ENCODE measurements around the gene RTTN.
"Not testable (repeated sequence)": the region's sequence is repeated elsewhere in the genome, so short reads cannot be mapped to it uniquely, and the experiment has no call there.

The RTTN gene

DNA sequence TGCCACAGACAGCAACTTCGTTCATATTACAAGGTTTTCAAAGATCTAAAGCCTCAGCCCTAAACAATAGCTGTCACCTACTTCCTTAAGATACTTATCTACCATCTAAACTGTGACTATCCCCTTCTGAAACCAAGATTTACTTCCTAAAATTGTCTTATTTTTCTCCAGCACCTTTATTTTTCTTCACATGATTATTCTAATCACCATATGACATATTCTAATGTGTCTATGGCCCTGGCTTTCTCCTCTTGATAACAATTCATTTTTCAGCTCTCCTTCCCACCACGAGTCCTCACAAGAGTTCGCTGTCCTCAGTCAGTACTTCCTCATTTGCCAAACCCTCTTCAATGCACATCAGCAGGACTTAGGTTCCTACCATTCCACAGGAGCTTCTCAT, 53.9 kb downstream of the RTTN start:
- DNase-seq, result no peak

DNA sequence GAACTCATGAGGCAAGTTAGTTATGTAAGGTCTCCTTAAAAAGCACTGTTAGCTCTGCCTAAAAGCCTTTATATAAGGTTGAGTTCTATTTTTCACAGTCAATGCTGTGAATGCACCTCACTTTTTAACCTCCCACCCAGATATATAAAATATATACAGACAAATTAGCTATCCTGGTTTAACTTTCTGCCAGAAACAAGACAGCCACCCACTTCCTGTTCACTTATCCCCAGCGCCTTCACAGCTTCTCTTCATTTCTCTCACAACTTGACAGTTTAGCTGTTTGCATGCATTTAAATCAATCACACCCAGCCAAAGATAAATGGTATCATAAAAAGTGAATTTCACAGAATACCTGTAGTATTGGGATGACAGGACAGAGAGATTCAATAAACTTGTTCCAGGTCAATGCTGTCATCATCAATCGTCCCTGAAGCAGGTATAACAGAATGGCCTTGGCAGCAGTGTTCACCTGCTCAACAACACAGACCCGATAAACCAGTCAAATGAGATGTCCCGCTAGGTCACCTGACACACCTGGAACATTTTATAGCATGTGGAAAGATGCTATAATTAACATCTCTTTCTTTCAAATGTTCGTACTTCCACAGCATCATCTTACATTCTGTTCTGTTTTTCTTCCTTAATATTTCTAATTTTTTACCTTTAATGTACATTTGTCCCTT, 55.7 kb downstream of the RTTN start:
- DNase-seq, result no peak

DNA sequence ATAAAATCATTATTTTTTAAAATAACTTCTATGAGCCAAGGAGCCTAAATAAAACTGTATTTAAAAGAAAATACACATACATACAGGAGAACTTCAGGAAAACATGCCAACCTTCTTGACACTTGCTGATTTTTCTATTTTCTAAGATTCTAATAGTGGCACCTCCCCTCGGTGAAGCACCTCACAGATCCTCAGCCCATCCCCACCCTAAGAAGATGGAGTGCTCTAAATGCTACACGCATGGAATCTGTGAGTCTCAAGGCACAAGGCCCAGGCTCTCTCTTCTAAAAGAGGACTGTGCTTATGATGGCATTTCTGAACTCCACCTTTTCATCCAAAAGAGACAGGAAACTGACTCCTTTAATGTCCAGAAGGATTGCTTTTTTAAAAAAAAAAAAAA, 56.3 kb downstream of the RTTN start:
- no peak for DNase-seq

DNA sequence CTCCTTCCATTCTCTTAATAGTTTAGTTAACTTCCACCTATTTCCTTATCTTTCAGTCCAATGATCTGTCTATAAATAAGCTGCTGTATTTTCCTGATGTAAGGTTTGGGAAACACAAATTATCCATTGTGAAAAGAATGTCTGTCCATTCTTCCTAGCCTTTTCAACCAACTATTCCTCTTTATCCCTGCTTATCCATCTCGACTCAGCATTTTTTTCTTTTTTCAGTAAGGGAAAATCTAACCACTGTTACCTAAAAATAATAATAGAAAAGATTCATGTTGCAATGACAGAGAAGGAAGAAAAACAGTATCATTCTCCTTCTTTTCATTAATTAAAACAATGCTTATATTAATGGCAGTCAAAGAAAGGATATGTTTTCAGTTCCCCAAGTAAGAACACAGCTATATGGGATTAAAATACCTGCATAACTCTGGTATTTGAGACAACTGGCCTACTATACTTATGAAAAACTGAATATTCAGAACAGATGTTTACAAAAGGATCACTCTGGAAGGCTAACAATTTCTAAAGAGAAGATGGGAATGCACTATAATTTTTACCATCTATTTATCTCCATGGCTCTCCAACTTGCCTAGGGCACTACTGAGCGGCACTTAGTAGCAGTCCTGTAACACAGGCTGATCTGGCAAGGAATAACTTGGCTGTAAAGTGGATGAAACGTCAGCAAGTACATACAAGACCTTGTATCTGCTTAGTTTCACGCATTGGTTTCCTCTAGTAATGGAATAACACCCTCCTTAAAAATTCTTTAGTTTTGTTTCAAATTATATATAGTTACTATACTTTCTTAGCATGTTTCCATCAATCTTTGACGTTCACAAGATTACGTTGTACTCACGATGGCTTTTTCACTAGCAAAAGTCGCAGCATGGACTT, 57.2 kb downstream of the RTTN start:
- no peak for DNase-seq

DNA sequence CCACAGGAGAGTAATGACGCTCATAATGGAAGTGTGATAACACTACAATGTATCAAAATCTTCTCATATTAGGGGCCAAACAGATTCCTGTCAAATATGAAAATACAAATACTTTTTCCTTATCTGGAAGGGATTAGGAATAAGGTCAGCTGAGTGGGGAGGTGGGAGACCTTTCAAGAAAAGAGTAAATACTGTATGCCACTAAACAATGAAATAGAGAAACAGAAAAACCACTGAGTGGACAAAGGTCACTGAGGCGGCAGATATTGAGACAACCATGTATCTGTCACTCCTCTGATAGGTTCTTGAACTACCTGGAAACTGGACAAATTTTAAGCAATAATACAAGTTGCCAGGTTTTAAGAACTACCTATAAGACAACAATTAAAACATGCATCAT, 59.3 kb downstream of the RTTN start:
- DNase-seq, result no peak

DNA sequence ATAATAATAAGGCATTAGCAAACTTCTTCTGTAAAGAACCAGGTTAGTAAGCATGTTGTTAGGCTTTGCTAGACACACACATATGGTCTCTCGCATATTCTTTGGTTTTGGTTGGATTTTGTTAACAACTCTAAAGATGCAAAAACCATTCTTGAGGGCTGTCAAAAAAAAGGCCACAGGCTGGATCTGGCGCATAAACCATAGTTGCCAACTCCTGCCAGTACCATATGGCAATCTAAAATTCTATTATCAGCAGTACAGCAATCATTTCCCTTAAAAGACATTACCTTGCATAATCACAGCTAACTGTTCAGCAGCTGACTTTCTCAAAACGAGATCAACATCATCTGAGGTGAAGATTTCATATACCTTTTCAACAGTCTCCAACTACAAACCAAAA, 63.5 kb downstream of the RTTN start:
- DNase-seq, result no peak

DNA sequence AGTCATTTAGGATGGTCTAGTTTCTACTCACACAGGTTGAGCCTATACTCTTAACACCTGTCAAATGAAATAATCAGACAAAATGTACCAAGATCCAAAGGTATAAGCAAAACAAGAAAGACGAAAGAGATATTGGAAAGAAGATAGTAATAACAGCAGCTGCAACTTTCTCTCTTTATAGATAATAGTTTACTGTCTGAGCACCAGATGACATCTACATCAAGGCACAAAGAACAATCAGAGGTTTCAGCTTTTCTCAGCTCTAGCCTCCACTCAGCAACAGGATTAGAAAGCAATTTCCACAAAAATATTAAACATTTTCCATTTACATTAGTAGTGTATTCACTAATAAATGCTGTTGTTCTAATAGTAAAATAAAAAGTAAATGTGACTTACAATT, 66.3 kb downstream of the RTTN start:
- no peak for DNase-seq

DNA sequence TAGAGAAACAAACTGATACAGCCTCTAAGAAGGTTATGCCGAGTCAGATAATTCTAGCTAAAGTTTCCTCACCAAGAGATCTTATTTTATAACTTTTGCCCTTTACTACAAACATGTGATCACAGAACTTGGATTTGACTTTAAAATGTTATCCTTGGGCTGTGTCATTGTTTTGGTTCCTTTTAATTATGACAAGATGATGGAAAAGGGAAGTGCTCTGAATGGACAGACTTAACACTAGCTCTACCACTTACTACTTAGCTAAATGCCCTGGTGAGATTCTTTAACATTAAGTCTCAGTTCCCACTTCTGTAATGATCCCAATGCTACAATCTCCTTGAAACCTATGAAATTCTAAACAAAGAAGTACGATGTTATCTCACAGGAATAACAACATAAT, 69.9 kb downstream of the RTTN start:
- no peak for DNase-seq

DNA sequence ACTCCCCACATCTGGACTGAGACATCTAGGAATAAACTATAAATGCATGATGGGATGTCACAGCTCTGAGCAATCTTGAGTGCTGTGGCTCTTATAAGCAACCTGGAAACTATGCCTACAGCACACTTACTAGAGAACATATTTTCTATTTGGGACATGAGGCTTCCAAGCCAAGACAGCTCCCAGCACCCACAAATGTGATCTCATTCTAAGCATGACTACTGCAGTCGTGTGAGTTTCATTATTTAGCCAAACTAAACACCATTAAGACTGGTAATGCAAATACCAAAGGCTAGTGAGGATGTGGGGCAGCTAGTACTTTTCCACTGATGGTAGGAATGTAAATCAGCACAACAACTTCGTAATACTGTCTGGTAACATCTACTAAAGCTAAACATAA, 72.5 kb downstream of the RTTN start:
- no peak for DNase-seq

DNA sequence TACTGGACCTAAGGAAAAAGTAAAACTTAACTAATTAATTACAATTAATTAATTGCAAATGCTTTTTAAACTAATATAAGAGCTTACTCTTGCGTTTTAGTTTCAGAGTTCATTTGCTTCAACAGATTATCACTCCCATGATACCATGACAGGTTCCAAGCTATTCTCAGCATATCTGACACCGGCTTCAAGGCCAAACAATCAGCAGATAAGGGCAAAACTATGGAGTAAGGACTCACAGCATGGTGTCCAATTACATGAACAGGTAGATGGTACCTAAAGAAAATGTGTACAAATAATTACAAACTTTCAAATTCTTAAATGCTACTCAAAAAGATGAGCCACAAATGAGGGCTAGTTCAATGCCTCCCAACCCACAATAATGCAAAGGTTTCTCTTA, 77.2 kb downstream of the RTTN start:
- DNase-seq, result no peak

DNA sequence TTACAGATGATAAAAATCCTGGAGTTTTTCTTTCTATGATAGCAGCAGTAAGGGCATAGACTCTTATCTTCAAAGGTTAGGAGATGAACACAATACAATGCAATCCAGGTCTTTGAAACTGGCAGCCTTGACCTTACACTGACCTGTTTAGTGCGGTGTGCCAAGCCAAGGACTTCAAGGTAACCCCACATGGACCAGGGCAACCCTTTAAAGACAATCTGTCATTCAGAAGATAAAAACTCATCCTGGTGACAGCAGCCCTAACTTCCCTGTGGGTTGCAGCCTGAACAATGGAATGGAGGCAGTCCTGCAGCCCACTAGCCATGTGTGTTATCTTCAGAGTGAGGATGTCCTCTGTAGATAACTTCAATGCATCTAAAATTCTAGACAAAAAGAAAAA, 78.1 kb downstream of the RTTN start:
- DNase-seq, result no peak

DNA sequence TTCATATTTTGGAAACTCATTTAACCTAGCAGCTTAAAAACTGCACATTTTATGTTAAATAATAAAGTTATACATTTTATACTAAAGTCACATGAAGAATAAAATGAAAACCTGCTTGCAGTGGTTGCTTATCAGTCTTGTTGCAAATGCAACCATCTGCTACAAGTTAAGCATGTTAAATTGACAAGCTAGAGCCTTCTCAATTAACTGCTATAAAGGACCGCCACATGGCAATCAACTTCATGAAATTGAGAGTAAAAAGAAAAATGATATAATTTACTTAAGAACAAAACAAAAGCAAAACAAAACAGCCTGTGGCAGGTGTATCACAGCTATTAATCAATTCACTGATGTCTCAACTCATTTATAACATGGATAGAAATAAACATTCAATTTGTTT, 78.7 kb downstream of the RTTN start:
- no peak for DNase-seq

DNA sequence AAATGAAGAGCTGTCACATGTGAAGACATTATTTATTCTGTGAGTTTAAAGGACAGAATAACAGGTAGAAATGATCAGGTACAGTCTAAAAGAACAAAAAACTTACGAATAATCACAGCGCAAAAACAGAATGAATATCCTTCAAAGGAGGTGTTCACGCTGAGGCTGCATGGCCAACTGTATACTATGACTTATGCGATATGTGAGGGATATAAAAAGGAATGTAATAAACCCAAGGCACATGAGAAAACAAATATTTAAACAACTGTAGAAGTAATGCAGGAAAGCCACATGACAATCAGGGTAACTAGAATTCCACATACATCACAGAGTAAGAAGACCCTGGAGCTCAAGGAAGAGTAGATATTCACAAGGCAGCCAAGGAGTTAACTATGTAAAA, 81.3 kb downstream of the RTTN start:
- no peak for DNase-seq

DNA sequence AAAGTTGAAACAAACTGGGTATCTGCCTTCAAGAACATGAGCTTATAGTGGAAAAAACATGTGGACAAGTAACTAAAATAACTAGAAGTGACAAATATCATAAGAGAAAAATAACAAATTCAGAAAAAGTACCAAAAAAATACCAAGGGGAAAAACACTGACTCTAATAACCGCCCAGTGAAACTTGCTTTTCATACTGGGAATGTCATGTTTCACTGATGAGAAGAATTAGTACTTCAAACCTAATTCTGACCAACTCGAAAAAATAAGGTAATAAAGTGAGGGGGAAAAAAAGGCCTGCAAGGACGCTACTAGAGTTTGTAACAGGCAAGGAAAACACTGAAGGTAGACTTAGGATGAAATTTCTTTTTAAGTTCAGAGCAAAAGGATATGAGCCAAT, 83.6 kb downstream of the RTTN start:
- DNase-seq, result no peak

DNA sequence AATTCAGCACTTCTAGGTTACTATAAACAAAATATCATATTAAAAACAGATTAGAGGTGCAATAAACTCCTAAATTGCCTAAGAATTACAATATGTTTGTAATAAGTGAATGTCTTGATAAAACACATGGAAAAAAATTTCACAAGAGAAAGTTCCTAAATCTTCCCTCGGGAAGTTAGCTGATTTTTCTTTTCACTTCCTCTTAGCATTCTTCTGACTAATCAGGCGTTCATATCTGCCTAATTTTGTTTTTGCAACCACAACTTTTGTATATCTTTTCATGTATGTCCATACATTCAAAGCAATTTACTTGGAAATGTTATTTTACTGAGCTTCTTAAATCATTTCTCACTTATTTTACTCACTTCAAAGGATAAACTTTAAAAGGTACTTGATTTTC, 88.5 kb downstream of the RTTN start:
- DNase-seq, result no peak

DNA sequence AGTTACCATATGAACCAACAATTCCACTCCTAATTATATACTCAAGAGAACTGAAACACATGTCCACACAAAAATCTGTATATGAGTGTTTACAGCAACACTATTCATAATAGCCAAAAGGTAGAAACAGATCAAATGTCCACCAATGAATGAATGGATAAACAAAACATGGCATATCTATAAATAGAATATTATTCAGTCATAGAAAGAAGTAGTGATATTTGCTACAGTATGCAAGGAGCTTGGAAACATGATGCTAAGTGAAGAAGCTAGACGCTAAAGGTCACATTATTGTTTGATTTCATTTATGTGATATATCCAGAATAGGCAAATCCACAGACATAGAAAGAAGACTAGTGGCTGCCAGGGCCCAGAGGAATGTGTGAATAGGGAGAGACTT, 92.0 kb downstream of the RTTN start:
- no peak for DNase-seq

DNA sequence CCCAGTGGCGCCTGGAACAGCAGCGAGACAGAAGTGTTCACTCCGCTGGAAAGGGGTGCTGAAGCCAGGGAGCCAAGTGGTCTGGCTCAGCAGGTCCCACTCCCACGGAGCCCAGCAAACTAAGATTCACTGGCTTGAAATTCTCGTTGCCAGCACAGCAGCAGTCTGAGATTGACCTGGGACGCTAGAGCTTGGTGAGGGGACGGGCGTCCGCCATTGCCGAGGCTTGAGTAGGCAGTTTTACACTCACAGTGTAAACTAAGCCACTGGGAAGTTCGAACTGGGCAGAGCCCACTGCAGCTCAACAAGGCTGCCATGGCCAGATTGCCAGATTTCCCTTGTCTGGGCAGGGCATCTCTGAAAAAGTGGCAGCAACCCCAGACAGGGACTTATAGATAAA, 94.8 kb downstream of the RTTN start:
- no peak for DNase-seq

DNA sequence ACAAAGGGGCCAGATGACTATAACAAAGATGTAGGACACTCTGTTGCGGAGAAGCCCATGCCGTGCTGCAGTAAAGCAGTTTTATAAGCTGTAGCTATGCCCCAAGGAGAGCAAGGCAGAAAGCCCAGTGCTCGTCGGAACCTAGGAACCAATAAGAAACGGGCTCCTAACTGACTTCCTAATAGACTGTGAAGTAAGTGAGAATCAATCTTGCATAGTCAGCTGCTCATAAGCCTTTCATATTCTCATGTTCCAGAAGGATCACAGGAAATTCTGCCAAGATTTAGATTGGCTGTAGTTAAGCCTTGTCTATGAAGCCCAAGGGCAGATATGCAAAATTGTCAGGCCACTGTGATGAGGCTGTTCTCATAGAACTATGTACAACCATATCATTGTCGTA, 98.4 kb downstream of the RTTN start:
- DNase-seq, result peak; percentile 24

DNA sequence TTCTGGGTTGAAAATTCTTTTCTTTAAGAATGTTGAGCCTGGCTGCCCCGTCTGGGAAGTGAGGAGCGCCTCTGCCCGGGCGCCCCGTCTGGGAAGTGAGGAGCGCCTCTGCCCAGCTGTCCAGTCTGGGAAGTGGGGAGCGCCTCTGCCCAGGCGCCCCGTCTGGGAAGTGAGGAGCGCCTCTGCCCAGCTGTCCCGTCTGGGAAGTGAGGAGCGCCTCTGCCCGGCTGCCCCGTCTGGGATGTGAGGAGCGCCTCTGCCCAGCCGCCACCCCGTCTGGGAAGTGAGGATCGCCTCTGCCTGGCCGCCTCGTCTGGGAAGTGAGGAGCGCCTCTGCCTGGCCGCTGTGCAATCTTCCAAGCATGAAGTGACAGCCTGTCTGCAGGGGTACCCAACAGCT, 102.6 kb downstream of the RTTN start:
- not testable (repeated sequence) for DNase-seq

DNA sequence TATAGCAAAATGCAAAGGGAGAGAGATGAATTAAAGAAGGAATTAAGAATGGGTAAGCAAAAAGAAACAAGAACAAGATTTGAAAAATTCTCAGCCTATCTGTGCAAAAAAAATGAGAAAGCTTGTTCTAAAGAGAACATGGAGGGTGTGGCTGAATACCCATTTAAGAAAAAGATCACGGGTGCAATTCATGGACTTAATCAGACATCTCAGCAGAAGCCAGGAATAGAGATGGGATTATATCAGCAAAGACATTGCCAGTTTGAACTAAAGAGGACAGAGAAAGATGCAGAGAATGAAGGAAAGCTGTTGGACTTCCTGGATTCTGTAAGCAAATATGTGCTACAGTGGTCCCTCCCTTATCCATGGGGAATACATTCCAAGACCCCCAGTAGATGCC, 115.6 kb downstream of the RTTN start:
- no peak for DNase-seq

DNA sequence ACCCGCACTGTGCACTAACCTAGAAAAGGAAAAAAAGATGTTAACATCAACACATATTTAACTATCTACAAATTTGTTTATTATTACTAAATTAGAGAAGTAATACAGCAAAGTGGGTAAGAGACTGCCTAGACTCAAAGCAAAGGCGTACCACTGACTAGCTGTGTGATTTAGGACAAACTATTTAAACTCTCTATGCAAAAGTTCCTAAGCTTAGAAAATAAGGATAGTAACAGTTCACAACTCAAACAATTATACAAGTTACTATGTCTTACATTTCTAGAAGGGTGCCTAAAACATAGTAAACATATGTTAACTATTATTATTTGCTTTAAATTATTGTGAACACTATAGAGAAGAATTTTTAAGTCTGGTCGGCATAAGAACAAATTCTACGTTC, 119.4 kb downstream of the RTTN start:
- DNase-seq, result no peak

DNA sequence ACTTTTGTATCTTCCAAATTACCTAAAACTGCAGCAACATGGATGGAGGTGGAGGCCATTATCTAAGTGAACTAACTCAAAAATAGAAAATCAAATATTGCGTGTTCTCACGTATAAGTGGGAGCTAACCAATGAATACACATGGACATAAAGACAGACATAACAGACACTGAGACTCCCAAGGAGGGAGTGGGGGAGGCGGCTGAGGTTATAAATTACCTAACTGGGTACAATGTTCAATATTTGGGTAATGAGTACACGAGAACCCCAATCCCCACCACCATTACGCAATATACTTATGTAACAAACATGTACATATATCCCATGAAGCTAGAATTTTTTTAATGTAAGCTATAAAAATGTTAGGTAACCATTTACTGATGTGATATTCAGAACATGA, 119.8 kb downstream of the RTTN start:
- no peak for DNase-seq

DNA sequence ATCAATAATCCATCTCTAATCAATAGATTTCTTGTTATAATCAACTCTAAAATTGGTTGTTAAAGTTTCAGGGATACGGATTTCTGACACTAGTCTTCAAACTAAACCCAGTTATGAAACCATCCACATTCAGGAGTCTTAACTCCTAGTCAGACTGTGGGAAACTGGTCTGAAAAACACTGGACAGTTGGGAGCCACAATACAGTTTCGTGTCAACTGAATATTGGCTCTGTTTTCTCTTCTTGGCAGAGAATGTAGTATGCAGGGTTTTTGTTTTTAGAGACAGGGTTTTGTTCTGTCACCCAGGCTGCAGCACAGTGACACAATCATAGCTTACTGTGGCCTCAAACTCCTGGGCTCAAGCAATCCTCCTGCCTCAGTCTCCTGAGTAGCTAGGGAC, 123.1 kb downstream of the RTTN start:
- no peak for DNase-seq

DNA sequence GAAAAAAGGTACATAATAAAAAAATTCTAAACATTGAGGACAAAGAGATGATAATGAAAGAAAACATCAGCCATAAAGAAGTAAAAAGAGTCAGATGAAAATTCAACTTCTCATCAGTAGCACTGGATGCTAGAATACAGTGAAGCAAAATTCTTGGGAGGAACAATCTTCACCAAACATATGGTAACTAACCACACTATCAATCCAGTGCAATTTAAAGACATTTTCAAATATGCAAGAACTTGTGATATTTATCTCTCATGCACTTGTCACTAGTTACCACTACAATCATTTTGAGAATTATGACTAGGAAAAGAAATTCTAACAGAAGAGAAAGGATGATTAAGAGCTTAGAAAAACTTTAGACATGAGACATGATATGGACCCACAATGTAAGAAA, 127.4 kb downstream of the RTTN start:
- no peak for DNase-seq

DNA sequence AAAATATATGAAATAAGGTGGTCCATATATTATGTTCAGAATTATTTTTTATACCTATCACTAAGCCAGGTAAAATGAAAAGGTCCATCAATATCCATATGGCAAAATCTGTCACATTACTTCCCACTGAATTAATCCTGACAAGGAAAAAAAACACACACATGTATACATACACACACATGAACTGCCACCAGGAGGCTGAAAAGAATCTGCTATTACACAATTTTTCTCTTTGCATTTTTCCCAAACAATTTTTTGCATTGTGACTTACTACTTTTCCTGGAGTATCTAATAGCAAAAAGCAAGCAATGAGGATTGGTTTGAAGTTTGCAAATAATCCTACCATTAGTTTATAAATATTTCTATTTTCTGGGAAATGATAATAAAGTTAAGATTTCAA, 129.6 kb downstream of the RTTN start:
- DNase-seq, result no peak
